Upper lobe of right lung (tissue), 1 donor: Measurements from ENCODE around the gene CTNNA3. TPM values are rescaled to one million over a fixed set of nuclear protein-coding genes. Genes with fewer than 3 reads are reported as not detected.

Experiments used
- ATAC-seq: fragments of 200-7000 bp; cut with Tn5 transposase; one replicate; pipeline ENCODE4 v1.9.1; 2020; ENCODE audit warnings: mild to moderate bottlenecking, moderate library complexity
- DNase-seq: peaks from one replicate; pipeline ENCODE4 v3.0.0-alpha.2; 2020
- H3K27ac ChIP-seq: fragments of 200-600 bp; one replicate; pipeline ENCODE4 v1.8.0; 2022
- H3K27me3 ChIP-seq: fragments of 200-600 bp; one replicate; pipeline ENCODE4 v1.8.0; 2022; ENCODE audit warnings: mild to moderate bottlenecking
- H3K36me3 ChIP-seq: fragments of 200-600 bp; one replicate; pipeline ENCODE4 v1.8.0; 2022
- H3K4me1 ChIP-seq: fragments of 200-600 bp; one replicate; pipeline ENCODE4 v1.8.0; 2022
- H3K4me3 ChIP-seq: fragments of 200-600 bp; one replicate; pipeline ENCODE4 v1.8.0; 2022; ENCODE audit warnings: mild to moderate bottlenecking
- H3K9me3 ChIP-seq: fragments of 200-600 bp; one replicate; pipeline ENCODE4 v1.8.0; 2022
- intact Hi-C: fragments of 100-400 bp; cut with DNase I; formaldehyde crosslinking; loops from one replicate; pipeline ENCODE4 v1.11.0; 2022
- total RNA-seq: library from RNA; stranded (reverse); fragmentation: NEBNext Ultra II Directional; extraction: Animal tissue kit (Norgen Biotek cat#: 25700); gene quantifications from one replicate; pipeline ENCODE4 v1.2.1, GENCODE V29; 2021
- TF ChIP-seq, protein P1 (sequence below): fragments of 200-600 bp; IDR thresholded peaks from one replicate; pipeline ENCODE4 v1.8.0; 2022; ENCODE audit warnings: antibody characterized with exemption
- donor health status: DM: no; HTN: yes; CAD: no; lungs with severe emphysema.

CTNNA3 gene
- total RNA-seq, 1 donor from 2014 or later, result 0.67 TPM

DNA sequence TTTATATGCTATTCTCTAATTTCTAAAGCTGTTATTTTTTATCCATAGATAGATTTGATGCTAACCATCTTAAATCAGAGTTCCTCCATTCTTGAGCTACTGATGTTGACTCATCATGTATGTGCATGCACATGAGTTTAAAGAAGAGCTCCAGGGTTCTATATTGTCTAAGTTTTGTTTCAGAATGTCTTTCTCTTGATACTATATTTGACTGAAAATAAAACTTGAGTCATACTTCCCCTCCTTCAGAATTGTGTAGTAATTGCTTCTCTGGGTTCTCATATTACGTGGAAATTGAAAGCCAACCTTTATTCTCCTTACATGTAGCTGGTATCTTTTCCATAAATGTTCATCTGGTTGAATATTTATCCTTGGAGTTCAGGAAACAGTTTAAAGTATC lies 680.8 kb downstream of the CTNNA3 start:
- no peak overlapping the region for H3K4me3 ChIP-seq
- H3K4me1 ChIP-seq, result no peaks in the 10 kb centered on the region
- H3K9me3 ChIP-seq, result no peaks in the 10 kb centered on the region
- TF ChIP-seq, protein P1, sequence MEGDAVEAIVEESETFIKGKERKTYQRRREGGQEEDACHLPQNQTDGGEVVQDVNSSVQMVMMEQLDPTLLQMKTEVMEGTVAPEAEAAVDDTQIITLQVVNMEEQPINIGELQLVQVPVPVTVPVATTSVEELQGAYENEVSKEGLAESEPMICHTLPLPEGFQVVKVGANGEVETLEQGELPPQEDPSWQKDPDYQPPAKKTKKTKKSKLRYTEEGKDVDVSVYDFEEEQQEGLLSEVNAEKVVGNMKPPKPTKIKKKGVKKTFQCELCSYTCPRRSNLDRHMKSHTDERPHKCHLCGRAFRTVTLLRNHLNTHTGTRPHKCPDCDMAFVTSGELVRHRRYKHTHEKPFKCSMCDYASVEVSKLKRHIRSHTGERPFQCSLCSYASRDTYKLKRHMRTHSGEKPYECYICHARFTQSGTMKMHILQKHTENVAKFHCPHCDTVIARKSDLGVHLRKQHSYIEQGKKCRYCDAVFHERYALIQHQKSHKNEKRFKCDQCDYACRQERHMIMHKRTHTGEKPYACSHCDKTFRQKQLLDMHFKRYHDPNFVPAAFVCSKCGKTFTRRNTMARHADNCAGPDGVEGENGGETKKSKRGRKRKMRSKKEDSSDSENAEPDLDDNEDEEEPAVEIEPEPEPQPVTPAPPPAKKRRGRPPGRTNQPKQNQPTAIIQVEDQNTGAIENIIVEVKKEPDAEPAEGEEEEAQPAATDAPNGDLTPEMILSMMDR, result no peak
- no peak for DNase-seq
- intact Hi-C loops, result no loop called here
- no peak overlapping the region for H3K27ac ChIP-seq
- no peak for ATAC-seq
- no peaks in the 10 kb centered on the region for H3K36me3 ChIP-seq
- H3K27me3 ChIP-seq, result no peaks in the 10 kb centered on the region

DNA sequence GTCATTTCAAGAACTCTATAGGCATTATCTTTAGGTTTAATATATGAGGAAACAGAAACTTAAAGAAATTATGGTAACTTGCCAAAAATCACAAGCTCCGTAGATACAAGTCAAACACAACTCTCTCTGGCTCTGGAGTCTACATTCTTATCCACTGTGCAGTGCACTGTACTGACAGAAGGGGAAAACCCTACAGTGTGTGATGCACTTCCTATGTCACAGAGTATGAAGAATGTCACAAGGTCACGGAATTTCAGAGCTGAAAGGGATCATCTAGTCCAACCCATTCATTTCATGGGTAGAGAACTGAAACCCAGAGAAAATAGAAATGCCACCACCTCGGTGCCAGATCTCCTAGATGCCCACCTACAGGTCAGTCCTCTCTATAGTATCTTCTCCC lies 684.0 kb downstream of the CTNNA3 start:
- no peak overlapping the region for H3K27ac ChIP-seq
- H3K27me3 ChIP-seq, result no peaks in the 10 kb centered on the region
- ATAC-seq (no peak), DNase-seq (no peak)
- H3K36me3 ChIP-seq, result no peaks in the 10 kb centered on the region
- TF ChIP-seq, protein P1, result no peak
- H3K4me3 ChIP-seq, result no peak overlapping the region
- no peaks in the 10 kb centered on the region for H3K4me1 ChIP-seq
- intact Hi-C loops, result no loop called here
- no peaks in the 10 kb centered on the region for H3K9me3 ChIP-seq

DNA sequence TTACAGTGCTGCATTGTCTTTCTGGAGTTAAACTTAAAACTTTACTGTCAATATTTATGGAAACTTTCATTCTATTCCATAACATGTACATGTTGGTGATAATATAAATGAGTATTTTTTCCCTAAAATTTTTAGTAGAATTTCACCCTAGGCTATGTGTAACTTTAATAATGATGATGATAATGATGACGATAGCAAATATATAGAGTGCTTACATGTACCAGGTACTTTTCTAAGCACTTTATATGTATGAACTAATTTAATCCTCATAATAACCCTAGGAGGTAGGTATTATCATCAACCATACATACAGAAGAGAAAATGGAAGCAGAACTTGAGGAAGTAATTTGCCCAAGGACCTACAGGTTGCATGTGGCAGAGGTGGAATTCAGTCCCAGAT lies 684.5 kb downstream of the CTNNA3 start:
- Histone ChIP-seq H3K27me3 (no peaks in the 10 kb centered on the region), H3K36me3 (no peaks in the 10 kb centered on the region), H3K4me3 (no peak overlapping the region), H3K27ac (no peak overlapping the region), H3K4me1 (no peaks in the 10 kb centered on the region), H3K9me3 (no peaks in the 10 kb centered on the region)
- TF ChIP-seq, protein P1, result no peak
- intact Hi-C loops, result no loop called here
- DNase-seq (no peak), ATAC-seq (no peak)

DNA sequence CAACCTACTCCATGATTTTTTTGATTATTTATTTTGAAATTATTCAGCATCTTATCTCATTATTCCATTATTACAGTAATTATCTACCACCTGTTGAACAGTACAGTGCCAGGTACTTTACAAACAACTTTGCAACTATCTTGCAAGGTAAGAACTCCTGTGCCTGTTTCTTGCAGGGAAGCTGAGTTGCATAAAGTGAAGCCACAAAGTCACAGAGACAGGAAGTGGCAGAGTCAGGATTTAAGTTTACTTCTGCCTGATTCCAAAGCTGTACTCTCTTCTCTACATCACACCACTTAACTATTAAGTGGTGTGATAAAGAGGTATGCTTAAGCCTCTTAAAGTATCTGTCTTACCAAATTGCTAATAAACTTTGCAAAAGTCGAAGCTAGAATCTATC lies 690.0 kb downstream of the CTNNA3 start:
- intact Hi-C loops, result no loop called here
- H3K9me3 ChIP-seq, result no peaks in the 10 kb centered on the region
- TF ChIP-seq, protein P1, result no peak
- ATAC-seq, result no peak
- H3K27me3 ChIP-seq, result no peaks in the 10 kb centered on the region
- DNase-seq, result no peak
- no peak overlapping the region for H3K27ac ChIP-seq
- H3K36me3 ChIP-seq, result no peaks in the 10 kb centered on the region
- no peak overlapping the region for H3K4me3 ChIP-seq
- H3K4me1 ChIP-seq, result no peaks in the 10 kb centered on the region

DNA sequence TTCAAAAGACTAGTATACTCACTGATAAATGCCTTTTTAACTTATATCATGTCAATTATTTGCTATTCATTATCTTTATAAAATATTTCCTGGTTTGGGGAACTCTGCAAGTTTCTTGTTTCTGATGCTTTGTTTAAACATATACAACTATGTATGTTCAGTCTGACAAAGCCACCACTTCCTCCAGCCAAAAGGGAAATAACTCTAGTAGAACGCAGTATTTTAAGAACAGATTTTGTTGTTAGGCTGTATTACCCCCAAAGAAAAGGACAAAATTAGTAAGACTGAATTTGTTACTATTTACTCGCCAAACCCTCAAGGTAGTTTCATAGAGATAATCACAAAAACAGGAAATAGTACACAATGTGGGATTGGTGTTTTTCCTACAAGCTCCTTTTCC lies 691.3 kb downstream of the CTNNA3 start:
- Histone ChIP-seq H3K9me3 (no peaks in the 10 kb centered on the region), H3K27me3 (no peaks in the 10 kb centered on the region), H3K4me1 (no peaks in the 10 kb centered on the region), H3K27ac (no peak overlapping the region), H3K4me3 (no peak overlapping the region), H3K36me3 (no peaks in the 10 kb centered on the region)
- TF ChIP-seq, protein P1, result no peak
- intact Hi-C loops, result no loop called here
- ATAC-seq, result no peak
- DNase-seq, result no peak
